ENCODE results near the gene RAPGEF1.
A peak's percentile ranks its signal among the peaks of the same experiment; 100 is the strongest.

RAPGEF1 gene

DNA sequence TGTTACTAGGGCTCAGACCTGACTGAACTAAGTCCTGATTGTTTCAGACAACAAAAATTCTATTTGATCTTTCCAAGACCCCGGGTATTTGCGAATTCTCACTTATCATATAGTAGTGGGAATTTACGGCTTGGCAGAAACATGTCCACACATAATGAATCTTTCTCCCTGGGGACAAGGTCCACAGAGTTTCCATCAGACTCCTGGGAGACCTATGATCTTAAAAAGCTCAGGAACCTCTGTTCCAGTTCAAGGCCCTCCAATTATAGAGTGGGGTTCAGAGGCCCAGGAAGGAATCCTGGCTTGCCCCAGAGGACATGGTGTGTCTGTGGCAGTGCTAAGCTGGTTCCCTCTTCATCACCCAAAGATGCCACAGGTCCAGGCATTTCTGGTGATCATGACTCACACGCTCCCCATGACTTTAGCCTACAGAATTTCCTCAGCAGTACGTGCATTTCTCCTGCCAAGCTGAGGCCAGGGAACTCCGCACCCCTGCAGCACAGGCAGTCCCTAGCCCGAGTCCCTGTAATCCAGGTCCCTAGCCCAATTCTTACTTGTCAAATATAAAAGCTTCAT is 12.6 kb downstream of the RAPGEF1 start:
- H3K4me3 ChIP-seq (ENCODE audit: low read depth, low read length): no peak overlapping the region
- TF ChIP-seq, protein P1, sequence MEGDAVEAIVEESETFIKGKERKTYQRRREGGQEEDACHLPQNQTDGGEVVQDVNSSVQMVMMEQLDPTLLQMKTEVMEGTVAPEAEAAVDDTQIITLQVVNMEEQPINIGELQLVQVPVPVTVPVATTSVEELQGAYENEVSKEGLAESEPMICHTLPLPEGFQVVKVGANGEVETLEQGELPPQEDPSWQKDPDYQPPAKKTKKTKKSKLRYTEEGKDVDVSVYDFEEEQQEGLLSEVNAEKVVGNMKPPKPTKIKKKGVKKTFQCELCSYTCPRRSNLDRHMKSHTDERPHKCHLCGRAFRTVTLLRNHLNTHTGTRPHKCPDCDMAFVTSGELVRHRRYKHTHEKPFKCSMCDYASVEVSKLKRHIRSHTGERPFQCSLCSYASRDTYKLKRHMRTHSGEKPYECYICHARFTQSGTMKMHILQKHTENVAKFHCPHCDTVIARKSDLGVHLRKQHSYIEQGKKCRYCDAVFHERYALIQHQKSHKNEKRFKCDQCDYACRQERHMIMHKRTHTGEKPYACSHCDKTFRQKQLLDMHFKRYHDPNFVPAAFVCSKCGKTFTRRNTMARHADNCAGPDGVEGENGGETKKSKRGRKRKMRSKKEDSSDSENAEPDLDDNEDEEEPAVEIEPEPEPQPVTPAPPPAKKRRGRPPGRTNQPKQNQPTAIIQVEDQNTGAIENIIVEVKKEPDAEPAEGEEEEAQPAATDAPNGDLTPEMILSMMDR (IDR thresholded peaks at IDR 0.05; ENCODE audit: low read depth, low read length, missing control alignments): no peak
- no peak for DNase-seq (ENCODE audit: low read depth)
- in situ Hi-C loops (cut with HindIII; ENCODE audit: low sequenced_read_pairs): no loop called here

DNA sequence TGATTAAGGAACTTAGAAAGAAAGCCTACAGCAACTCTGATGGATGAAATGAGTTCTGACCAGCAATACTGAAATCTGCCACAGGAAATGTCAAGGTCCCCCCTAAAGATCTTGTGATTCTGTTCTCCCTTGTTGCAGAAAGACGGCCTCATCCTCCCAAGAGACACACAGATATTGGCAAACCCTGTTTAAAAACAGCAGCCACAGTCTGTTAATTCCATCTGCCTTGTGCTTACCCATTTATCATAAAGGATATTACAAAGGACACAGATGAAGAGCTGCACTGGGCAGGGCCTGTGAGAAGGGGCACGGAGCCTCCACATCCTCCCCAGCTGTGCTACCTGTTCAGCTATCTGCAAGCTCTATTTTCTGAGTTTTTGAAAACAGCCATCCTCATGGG is 15.2 kb downstream of the RAPGEF1 start:
- TF ChIP-seq, protein P1 (IDR thresholded peaks at IDR 0.05; ENCODE audit: low read depth, low read length, missing control alignments): no peak
- in situ Hi-C loops (cut with HindIII; ENCODE audit: low sequenced_read_pairs): no loop called here
- no peak overlapping the region for H3K4me3 ChIP-seq (ENCODE audit: low read depth, low read length)
- DNase-seq (ENCODE audit: low read depth): no peak

DNA sequence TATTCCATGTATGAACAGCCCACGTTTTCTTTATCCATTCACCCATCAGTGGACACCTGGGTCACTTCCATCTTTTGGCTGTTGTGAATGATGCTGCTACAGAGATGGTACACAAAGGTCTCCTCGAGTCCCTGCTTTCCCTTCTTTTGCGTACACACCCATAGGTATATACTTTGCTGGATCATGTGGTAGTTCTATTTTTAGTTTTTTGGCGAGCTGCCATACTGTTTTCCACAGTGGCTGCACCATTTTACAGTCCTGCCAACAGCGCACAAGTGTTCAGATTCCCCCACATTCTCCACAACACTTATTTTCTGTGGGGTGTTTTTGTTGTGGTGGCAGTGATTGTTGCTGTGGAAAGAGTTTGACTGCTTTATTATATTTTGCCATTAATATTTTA is 16.2 kb downstream of the RAPGEF1 start:
- H3K4me3 ChIP-seq (ENCODE audit: low read depth, low read length): no peak overlapping the region
- in situ Hi-C loops (cut with HindIII; ENCODE audit: low sequenced_read_pairs): no loop called here
- TF ChIP-seq, protein P1 (IDR thresholded peaks at IDR 0.05; ENCODE audit: low read depth, low read length, missing control alignments): no peak
- no peak for DNase-seq (ENCODE audit: low read depth)

DNA sequence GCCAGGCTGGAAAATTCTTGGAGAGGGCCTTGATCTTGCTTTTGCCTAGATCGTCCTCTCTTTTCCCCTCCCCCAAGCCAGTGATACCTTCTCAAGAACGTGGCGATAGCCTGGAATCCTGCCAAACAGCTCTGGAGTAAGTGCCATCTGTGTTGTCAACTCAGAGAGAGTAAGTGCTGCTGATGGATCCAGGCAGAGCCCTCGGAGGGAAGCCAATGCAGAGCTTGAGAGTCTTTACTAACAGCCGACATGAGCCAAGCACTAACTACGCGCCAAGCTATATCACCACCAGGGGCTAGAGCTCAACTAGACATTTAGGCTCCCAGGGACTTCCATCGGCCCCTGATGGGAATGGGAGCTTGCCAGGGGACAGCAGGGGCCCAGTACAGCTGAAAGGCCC is 17.6 kb downstream of the RAPGEF1 start:
- DNase-seq (ENCODE audit: low read depth): no peak
- in situ Hi-C loops (cut with HindIII; ENCODE audit: low sequenced_read_pairs): no loop called here
- TF ChIP-seq, protein P1 (IDR thresholded peaks at IDR 0.05; ENCODE audit: low read depth, low read length, missing control alignments): peak; percentile 5

DNA sequence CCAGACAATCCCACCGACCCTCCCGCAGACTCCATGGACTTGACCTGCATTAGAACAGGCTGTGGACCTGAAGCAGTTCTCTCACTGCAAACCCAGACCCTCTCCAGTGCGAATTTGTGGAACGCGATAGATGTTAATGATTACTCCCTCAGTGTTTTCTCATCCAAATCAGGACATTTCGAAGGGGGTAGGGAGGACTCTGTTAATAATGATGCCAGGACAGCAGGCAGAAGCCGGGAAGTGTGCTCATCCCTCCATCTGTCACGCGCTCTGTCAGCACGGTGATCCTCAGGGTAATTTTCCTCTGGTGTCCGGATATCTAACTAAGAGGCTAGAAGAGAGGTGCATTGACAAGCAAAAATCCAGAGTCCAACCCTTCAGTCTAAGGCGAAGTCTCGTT is 18.8 kb downstream of the RAPGEF1 start:
- TF ChIP-seq, protein P1 (IDR thresholded peaks at IDR 0.05; ENCODE audit: low read depth, low read length, missing control alignments): no peak
- in situ Hi-C loops (cut with HindIII; ENCODE audit: low sequenced_read_pairs): no loop called here
- no peak for DNase-seq (ENCODE audit: low read depth)
- H3K4me3 ChIP-seq (ENCODE audit: low read depth, low read length): no peak overlapping the region

More for the DNA sequence above, 17.6 kb downstream of the RAPGEF1 start:
- no peak overlapping the region for H3K4me3 ChIP-seq (ENCODE audit: low read depth, low read length)

GRCh38 chr9:131720330-131720729 is 19.5 kb downstream of the RAPGEF1 start:
- TF ChIP-seq, protein P1 (IDR thresholded peaks at IDR 0.05; ENCODE audit: low read depth, low read length, missing control alignments): no peak
- no peak for DNase-seq (ENCODE audit: low read depth)
- in situ Hi-C loops (cut with HindIII; ENCODE audit: low sequenced_read_pairs): no loop called here
- no peak overlapping the region for H3K4me3 ChIP-seq (ENCODE audit: low read depth, low read length)

All from astrocyte of the cerebellum (primary cell).